Cardiac fibroblast (primary cell): ENCODE data around the gene CDC37L1.
"Not testable (repeated sequence)": the region's sequence is repeated elsewhere in the genome, so short reads cannot be mapped to it uniquely, and the experiment has no call there.

Experiments used
- DNase-seq, 2 donors: peaks; one replicate each; pipeline versions ENCODE4 v3.0.0 to v3.0.0-alpha.2; 2010; ENCODE audit warnings: low read depth in 2 of 2
- H3K4me3 ChIP-seq, 2 donors: replicated peaks in 1 of 2; 1 replicate in 1 of 2; 2 replicates in 1 of 2; pipeline ENCODE4 v1.5.1; 2011; ENCODE audit warnings: low read depth in 2 of 2, low read length in 2 of 2, mild to moderate bottlenecking in 2 of 2, moderate library complexity in 1 of 2
- TF ChIP-seq, protein P1 (sequence below): IDR thresholded peaks from one replicate; pipeline ENCODE4 v1.5.1; 2011; ENCODE audit warnings: low read depth, mild to moderate bottlenecking, low read length, inconsistent platforms

CDC37L1 gene

DNA sequence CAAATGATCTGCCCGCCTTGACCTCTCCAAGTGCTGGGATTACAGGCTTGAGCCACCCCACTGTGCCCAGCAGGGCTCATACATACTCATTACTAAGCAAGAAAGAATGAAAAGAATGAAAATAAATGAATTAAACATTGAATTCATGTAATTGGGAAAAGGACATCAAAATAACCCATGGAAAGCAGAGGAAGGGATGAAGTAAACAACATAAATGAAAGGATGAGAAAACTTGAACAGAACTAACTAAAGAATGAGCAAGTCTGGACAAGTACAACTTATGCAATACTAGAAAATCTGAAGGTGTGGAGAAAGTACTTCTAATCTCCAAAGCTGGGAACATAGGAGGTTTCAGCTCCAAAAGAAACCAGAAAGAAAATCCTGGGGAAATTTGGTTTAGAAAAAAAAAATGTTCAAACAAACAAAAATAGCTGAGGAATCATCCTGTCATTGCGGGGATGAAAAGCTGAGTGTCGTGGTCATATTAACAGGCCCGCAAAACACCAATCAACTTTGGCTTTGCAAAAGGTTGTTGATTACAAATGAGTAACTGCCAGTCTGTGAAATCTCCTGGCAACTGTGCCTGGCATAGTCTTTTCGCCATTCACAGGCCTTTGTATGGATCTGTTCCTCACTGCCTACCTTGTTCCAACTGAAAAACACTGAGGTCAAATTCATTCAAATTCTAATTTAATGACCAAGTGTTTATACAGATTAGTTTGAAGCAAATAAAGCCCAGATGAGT is 63.9 kb downstream of the CDC37L1 start:
- H3K4me3 ChIP-seq: no peak overlapping the region
- no peak for DNase-seq
- TF ChIP-seq, protein P1, sequence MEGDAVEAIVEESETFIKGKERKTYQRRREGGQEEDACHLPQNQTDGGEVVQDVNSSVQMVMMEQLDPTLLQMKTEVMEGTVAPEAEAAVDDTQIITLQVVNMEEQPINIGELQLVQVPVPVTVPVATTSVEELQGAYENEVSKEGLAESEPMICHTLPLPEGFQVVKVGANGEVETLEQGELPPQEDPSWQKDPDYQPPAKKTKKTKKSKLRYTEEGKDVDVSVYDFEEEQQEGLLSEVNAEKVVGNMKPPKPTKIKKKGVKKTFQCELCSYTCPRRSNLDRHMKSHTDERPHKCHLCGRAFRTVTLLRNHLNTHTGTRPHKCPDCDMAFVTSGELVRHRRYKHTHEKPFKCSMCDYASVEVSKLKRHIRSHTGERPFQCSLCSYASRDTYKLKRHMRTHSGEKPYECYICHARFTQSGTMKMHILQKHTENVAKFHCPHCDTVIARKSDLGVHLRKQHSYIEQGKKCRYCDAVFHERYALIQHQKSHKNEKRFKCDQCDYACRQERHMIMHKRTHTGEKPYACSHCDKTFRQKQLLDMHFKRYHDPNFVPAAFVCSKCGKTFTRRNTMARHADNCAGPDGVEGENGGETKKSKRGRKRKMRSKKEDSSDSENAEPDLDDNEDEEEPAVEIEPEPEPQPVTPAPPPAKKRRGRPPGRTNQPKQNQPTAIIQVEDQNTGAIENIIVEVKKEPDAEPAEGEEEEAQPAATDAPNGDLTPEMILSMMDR: no peak

DNA sequence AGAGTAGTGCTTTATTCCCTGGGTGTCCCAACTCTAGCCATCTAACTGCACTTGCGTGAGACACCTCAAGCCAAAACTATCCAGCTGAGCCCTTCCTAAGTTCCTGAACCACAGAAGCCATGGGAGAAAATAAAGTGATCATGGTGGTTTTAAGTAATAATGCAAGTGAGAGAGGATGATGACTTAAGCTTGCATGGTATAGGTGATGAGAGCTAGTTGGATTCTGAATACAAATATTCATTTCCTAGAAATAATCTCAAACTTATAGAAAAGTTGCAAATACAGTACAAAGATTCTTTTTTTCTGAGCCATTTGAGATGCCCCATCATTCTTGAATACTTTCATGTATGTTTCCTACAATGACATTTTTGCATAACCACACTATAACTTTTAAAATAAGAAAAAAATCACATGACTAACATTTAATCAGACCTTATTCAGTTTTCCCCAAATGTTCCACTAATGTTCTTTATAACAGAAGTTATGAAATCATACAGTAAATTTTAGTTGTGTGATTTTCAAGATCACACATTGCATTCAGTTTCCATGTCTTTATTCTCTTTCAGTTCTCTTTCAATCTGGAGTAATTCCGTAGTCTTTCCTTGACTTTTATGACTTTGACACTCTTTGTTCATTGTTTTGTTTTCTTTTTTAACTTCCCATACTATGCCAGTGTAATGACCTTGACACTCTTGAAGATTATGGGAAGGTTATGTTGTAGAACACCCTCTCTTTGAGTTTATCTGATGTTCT is 67.1 kb downstream of the CDC37L1 start:
- no peak overlapping the region for H3K4me3 ChIP-seq
- no peak for DNase-seq
- TF ChIP-seq, protein P1: no peak

DNA sequence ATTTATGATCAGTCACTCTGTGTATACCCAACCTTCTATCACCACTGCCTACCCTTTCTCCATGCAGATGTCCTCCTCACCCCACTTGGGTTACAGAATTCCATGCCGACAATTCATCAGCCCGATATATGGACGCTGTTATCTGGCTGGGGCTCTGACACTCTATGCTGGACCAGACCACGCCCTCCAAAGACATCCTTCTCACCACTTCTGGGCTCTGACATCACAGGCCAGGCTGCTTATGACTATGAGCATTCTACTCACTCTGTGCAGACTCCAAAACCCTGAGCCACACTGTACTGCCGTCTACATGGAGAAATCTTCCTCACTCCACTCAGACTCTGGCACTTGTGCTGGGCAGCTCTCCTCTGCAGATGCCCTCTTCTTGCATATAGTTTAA is 69.2 kb downstream of the CDC37L1 start:
- TF ChIP-seq, protein P1: no peak
- peak; percentile 18 to 37 for DNase-seq
- no peak overlapping the region for H3K4me3 ChIP-seq

DNA sequence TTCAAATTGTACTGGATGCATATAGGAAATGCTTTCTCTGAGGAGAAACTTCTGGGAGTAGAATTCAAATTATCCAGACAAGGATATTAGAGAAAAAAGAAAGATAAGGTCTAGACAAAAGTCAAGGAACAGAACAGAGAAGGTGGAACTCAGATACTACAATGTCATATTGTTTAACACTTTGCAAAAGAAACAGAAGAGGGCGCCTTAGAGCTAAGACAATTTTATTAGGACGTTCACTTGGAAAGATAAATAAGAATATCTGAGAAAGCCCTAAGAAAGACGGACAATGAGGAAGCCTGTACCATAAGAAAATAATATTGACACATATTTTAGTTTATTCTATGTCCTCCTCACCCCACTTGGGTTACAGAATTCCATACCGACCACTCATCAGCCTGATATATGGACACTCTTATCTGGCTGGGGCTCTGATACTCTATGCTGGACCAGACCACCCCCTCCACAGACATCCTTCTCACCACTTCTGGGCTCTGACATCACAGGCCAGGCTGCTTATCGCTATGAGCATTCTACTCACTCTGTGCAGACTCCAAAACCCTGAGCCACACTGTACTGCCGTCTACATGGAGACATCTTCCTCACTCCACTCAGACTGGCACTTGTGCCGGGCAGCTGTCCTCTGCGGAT is 70.8 kb downstream of the CDC37L1 start:
- TF ChIP-seq, protein P1: peak; percentile 63
- DNase-seq: peak; percentile 68 to 71
- H3K4me3 ChIP-seq: no peak overlapping the region

DNA sequence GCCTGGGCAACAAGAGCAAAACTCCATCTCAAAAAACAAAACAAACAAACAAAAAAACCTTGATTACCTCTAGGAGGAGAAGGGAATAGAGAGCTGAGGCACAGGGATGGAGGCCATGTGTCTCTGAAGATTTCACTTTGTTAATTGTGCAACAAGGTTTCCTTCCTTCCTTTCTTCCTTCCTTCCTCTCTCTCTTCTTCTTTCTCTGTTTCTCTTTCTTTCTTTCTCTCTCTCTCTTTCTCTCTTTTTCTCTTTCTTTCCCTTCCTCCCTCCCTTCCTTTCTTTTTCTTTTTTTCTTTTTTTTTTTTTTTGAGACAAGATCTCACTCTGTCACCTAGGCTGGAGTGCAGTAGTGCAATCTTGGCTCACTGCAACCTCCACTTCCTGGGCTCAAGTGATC is 75.2 kb downstream of the CDC37L1 start:
- H3K4me3 ChIP-seq, DNase-seq: not testable (repeated sequence)

DNA sequence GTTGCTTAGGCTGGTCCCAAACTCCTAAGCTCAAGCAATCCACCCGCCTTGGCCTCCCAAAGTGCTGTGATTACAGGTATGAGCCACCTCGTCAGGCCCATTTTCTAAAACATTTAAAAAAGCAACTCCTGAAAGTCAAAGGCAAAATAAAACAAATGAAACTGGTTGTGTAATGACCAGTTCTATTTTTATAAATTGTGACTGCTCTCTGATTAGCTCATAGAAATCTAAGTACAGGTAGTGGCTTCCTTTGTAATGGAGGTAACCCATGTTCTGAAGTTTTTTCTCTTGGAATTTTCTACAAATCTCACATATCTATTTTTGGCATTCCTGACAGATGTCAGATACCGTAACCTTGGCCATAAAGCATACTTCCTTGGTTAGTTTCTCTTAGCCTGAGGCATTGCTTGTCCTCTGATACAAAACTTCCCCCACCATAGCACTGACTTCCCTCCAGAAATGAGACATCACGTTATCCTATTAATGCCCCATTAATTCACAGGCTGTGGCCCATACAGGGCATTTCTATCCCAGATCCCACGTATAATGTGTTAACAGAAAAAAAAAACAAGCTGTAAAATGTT is 75.7 kb downstream of the CDC37L1 start:
- no peak for DNase-seq
- H3K4me3 ChIP-seq: no peak overlapping the region
- TF ChIP-seq, protein P1: no peak

DNA sequence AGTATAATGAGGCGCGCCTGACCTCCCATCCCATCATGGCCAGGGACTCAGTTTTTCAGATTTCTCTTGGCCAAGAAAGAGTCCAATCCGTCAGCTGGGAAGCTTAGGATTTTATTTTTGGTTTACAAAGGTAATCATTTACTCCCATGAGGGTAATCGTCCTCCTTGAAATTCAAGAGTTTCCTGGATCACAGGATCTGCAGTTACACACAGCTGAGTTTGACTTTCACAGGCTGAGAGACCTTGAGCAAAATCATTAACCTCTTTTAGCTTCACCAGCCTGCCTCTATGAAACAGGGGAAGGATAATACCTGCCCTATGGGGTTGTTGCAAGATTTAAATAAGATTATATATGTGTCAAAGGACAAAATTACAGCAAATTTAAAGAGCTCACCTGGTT is 77.1 kb downstream of the CDC37L1 start:
- no peak overlapping the region for H3K4me3 ChIP-seq
- no peak for DNase-seq
- TF ChIP-seq, protein P1: no peak
